GM21528 (cell line): ENCODE data around the gene MVD.

Source experiments
- ATAC-seq: cut with Tn5 transposase; IDR thresholded peaks from one replicate; pipeline ENCODE4 v1.9.1; 2021; ENCODE audit warnings: mild to moderate bottlenecking, moderate library complexity; ENCODE audit not compliant: unreplicated experiment, low FRiP score

MVD gene

GRCh38 chr16:88697831-88698615 lies 35.1 kb upstream of the MVD start:
- ATAC-seq, result no peak

- ATAC-seq, result no peak
Measured at GRCh38 chr16:88697116-88697830, 34.4 kb upstream of the MVD start.

- no peak for ATAC-seq
Measured at GRCh38 chr16:88696441-88696840, 33.5 kb upstream of the MVD start.

GRCh38 chr16:88695753-88696152 lies 32.9 kb upstream of the MVD start:
- no peak for ATAC-seq

GRCh38 chr16:88695218-88695617 lies 32.3 kb upstream of the MVD start:
- ATAC-seq, result no peak

GRCh38 chr16:88694221-88695087 lies 31.6 kb upstream of the MVD start:
- no peak for ATAC-seq

GRCh38 chr16:88693420-88694177 lies 30.7 kb upstream of the MVD start:
- no peak for ATAC-seq

- ATAC-seq, result no peak
Measured at GRCh38 chr16:88692861-88693260, 30.0 kb upstream of the MVD start.

GRCh38 chr16:88691924-88692560 lies 29.2 kb upstream of the MVD start:
- no peak for ATAC-seq

- no peak for ATAC-seq
Measured at GRCh38 chr16:88691129-88691813, 28.4 kb upstream of the MVD start.

- ATAC-seq, result no peak
Measured at GRCh38 chr16:88690341-88691128, 27.6 kb upstream of the MVD start.

GRCh38 chr16:88688013-88688778 lies 25.3 kb upstream of the MVD start:
- no peak for ATAC-seq

GRCh38 chr16:88687676-88688012 lies 24.8 kb upstream of the MVD start:
- no peak for ATAC-seq

GRCh38 chr16:88687254-88687576 lies 24.3 kb upstream of the MVD start:
- no peak for ATAC-seq

GRCh38 chr16:88686439-88687253 lies 23.8 kb upstream of the MVD start, which contains the start of gene SNAI3:
TSS of gene SNAI3 (minus strand) at chr16:88686507. CDS start at chr16:88686406, 101 bp downstream.
- ATAC-seq, result peak; percentile 50

- ATAC-seq, result no peak
Measured at GRCh38 chr16:88686062-88686438, 23.2 kb upstream of the MVD start.
